HUDEP-2 (cell line): Measurements from ENCODE around the gene APBA2.

Source experiments
- DNase-seq, 76 experiments: peaks; one replicate each; lab custom pipeline; 2025; ENCODE audit not compliant: unreplicated experiment in 76 of 76; lab: John Stamatoyannopoulos, UW

Gene APBA2

GRCh38 chr15:28980709-28981350 is 95.1 kb downstream of the APBA2 start:
- no peak for DNase-seq

- no peak for DNase-seq
These were observed 95.6 kb downstream of the APBA2 start for GRCh38 chr15:28981351-28981720.

GRCh38 chr15:28981921-28982320 is 96.1 kb downstream of the APBA2 start:
- DNase-seq: no peak

DNA sequence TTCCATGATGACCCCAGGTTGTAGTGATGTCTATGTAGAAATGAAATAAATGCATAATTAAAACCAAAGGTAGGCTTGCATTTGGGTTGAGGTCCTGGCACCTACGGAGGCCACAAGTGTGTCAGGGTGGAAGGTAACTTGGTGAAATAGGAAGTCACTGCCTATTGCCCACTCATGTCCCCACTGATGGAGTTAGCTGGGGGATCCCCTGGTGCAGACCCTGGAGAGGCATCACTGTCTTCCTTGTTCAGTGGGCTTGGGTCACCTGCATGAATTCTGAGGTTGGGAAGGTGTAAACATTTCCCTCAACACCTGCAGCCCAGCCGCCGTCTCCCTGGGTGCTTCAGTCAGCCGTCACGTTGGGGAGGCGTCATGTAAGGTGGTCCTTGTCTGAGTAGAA is 97.1 kb downstream of the APBA2 start:
- DNase-seq: no peak

- DNase-seq: no peak
These were observed 97.9 kb downstream of the APBA2 start for GRCh38 chr15:28983432-28984311.

DNA sequence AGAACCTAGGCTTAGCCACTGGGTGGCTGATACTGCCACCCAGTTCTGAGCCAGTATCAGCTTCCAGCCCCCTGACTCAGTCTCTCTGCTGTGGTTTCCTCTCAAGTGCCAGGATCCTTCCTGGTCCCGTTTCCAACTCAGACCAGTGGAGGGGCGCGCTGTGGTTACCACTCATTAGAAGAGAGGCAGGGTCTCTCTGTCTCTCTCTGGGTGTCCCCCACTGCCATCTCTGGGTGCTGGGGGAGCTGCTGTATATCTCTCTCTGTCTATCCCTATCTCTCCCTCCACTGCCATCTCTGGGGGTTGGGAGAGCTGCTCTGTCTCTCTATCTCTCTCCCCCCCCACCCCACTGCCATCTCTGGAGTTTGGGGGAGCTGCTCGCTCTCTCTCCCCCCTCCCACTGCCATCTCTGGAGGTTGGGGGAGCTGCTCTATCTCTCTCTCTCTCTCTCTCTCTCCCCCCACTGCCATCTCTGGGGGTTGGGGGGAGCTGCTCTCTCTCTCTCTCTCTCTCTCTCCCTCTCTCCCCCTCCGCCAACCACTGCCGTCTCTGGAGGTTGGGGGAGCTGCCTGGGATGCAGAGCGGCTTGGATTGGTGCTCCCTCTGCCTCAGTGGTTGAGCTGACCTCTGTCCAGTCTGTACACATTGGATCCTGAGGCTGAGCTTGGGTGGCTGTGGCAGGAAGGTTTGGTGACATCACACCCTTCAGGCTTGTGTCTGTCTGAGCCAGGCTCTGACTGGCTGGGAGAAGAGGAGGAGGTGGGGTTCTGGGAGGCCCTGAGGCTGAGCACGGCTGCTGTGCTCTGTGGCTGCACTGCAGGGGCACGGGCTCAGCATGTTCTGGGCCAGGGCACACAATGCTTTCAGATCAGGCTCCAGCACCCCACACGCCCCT is 98.9 kb downstream of the APBA2 start:
- no peak for DNase-seq

- DNase-seq: no peak
These were observed 99.5 kb downstream of the APBA2 start for GRCh38 chr15:28985316-28985645.

- no peak for DNase-seq
These were observed 99.9 kb downstream of the APBA2 start for GRCh38 chr15:28985691-28986090.

DNA sequence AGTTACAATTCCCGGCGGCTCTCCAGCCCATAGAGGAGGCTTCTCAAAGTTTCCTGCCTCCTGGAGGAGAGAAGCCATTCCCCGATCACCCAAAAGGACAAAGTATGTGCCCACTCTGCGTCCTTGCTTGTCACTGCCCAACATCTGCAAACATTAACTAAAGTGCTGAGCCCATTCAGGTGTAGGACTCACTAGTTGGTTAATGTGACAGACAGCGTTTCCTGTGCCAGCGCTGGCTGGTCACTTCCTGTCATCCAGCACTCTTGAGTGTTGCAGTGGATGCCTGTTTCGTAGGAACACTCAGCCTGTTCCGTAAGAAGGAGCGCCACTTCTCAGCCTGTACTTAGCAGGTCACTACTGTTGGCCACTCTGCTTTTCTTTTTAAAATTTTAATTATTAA is 100.3 kb downstream of the APBA2 start:
- DNase-seq: no peak

- no peak for DNase-seq
These were observed 101.0 kb downstream of the APBA2 start for GRCh38 chr15:28986726-28987125.

DNA sequence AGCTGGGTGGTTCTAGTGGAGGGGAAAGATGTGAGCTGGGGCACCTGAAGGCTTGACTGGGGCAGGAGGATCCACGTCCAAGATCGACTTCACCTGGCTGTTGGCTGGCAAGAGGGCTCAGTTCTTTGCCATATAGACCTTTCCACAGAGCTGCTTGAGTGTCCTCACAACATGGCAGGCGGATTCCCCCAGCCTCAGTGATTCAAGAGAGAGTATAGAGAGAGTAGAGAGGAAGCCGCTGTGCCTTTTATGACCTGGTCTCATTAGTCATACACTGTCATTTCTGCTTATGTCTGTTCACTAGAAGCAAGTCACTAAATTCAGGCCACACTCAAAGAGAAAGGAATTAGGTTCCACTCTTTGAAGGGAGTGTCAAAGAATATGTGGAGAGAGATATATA is 101.6 kb downstream of the APBA2 start:
- DNase-seq: no peak

DNA sequence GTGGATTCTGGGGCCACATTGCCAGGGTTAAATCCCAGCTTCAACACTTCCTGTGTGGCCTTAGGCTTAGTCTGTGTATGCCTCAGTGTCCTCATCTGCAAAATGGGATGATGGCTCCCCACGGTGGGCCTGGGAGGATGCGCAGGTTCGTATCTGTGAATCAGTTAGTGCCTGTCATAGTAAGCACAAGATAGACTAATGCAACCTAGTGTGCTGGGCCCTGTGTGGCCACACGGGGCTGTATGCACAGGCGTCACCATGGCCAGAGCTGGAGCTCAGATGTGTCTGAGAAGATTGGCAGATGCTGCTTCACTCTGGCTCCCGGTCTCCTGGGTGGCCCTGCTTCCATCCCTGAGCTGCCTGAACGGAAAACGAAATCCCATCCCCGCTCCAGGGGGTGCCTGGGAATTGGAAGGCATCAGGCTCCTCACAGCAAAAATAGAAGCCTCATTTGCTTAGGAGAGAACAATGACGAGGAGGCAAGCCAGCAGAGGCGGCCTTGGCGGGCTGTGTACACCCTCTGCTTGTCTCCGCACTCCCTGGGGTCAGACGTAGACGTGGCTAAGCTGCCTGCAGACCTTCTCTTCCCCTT is 103.6 kb downstream of the APBA2 start:
- DNase-seq: peak in 5 of 76 experiments; percentile 1 to 44 (median 26)

DNA sequence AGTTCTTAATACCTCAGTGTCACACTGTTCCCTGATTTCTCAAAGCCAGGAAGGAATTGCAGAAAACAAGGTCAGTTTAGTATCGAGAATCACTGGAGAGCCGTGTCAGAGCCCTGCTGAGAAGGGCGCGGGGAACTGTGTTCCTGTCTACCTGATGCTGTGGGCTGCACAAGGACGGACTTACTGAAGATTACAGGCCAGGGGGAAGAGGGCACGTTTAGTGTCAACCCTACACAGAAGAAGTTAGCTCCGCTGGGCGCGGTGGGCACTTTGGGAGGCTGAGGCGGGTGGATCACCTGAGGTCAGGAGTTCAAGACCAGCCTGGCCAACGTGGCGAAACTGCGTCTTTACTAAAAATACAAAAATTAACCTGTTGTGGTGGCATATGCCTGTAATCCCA is 104.1 kb downstream of the APBA2 start:
- no peak for DNase-seq

DNA sequence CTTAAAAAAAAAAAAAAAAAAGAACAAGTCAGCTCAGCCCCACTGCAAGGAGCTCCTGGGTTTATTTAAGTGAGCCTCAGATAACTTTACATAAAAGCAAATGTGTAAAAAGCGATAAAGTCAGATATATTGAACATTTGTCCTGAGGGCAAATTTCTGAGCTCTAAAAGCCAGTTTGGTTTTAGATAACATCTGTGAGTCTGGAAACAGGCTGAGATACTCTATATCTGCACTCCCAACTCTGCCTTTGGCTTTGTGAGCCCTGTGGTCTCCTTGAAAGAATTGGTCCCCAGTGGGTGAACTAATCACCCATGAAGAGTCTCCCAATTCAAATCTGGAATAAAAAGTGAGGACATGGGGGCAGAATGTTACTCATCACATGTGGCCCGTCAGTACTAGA is 104.6 kb downstream of the APBA2 start:
- peak in 6 of 76 experiments; percentile 4 to 62 (median 34) for DNase-seq

DNA sequence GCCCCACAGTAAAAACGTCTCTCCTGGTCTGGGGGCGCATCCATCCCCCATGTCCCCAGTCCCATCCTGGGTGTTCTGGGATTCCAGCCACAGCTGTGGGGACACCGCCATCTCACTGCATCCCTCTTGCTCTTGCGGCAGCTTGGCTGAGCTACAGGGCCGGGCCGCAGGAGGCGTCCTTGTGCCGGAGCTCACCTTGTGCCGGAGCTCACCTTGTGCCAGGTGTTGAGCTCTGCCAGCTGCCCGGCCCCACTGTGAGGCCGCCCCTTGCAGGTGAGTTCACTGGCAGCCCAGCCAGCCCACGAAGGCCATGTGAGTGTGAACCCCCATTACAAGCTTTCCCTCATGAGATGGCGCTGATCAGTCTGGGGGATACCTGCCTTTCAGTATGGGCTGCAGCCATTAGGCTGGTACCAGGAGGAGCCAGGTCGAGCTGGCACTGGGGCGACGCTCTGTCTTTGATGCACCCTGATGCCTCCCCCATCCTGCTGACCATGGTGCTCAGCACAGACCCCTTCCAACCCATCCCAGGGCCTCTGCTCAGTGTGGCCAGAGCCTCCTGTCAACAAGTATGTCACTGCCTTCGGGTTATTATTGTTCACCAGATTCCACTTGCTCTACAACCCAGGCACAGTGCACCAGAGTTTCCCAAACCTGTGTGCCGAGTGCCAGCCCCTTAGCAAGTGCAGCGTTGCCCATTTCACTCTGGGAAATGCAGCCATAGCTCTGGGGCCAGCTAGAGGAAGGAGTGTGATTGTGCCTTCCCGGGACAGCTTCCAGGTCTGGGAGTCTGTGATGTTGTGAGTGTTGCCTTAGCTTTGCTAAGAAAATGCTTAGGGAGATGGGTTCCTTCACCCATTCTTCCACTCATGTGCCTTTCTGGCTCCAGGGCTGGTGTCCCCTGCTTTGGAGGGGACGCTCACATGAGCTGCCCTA is 105.7 kb downstream of the APBA2 start:
- DNase-seq: no peak

DNA sequence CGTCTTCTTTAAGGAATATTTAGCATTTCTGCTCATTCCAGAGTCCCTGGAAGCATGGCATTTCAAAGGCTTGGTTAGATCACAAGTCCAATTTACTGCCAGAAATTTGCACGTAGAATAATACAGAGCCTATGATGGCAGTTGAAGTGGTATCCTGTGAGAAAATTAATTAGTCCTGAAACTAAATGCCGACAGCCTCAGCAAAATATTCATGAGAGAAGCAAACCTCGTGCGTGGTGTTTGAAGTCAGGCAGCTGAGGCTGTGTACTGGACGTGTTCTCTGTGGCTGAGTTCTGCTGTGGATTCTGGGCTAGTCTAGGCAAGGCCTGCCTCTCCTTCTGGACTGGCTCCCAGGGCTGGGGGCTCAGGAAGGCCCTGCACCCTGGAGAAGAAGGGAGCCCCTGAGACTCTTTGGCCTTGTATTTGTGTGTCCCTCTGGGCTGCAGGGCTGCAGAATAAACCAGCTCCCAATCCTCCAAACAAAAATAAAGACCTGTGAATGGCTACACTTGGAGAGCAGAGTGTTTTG is 106.6 kb downstream of the APBA2 start:
- DNase-seq: no peak

DNA sequence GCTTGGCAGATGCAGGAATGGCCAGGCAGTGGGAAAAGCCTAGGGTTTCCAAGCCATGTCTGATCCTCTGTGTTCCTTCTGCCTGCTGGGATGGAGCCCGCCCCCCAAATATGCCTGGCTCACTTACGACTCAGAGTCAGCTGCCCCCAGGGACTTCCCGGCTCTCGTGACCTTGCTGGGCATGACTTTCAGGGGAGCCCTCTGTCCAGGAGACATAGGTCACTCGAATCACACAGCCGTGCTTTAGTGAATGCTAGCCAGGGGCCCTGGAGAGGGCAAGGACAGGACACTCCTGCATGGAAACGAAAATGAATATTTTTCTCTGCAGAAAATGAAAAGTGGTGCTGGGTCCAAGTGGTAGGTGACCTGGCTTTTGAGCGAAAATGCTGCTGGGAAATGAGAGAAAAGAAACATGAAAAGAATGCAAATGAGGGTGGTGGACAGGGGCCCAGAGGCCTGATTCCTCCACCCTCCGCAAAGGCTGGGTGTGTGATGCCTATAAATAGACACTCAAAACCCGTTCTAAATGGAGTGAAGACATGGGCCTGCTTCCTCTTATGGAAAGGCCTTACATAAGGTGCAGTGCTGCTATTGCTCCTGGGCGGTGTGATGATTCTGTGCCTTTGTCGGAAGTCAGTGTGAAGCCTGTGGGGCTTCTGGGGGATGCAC is 107.4 kb downstream of the APBA2 start:
- no peak for DNase-seq

DNA sequence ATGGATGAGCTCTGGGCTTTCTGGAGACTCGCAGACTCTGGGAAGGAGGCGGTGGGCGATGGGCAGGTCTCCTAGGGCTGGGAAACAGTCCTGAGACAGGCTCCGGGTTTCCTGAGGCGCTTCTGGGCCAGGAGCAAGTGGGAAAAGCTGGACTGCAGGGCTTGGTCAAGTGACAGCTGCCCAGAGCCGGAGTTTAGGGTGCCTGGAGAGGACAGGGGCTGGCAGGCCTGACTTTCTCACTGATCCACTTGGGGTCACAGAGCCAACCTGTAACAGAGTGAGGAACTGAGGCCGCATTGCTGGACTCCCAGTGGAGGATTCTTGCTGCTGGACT is 107.9 kb downstream of the APBA2 start:
- no peak for DNase-seq

DNA sequence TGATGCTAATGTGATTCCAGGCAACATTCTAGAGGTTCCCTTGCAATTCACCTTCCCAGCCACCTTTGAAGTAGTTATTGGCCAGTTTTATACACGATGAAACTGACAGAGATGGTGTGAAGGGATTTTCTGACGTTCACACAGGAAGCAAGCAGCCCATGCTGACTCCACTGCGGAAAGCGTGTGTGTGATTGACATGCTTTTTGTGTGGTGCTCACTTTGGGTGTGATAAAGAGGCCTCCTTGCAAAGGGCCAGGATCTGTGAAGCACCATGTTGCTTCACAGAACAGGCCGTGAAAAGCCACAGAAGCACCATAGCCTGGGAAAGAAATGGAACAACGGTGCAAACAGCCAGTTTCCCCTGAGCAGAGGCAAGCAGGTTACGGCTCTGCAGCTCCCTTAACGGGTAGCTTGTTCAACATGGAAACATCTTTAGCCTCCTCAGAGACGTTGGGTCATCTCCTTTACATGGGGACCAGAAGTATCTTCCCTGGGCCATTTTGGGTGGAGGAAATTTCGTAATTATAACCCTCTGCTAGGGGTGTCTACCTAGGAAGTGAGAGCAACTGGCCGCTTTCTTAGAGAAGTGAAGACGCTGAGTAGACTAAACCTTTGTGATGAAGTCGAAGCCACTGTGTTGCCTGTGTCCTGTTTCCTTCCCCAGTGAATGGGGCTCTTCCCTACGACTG is 108.5 kb downstream of the APBA2 start:
- no peak for DNase-seq
